HepG2 (cell line): ENCODE data around the gene SLC16A14. TPM values are rescaled to one million over a fixed set of nuclear protein-coding genes. Genes with fewer than 3 reads are reported as not detected.

Experiments used
- ARID5B ChIP-seq: IDR thresholded peaks from 2 replicates; pipeline ENCODE4 v1.4.0; 2020; ENCODE audit warnings: mild to moderate bottlenecking, missing genetic modification reagents
- CC2D1A ChIP-seq: sonication (generic); formaldehyde crosslinking; IDR thresholded peaks from 2 replicates; pipeline ENCODE4 v1.8.1; 2023; ENCODE audit warnings: mild to moderate bottlenecking, missing genetic modification reagents
- CTCF ChIP-seq: sonication (generic); formaldehyde crosslinking; IDR thresholded peaks from 2 replicates; pipeline ENCODE4 v1.5.0; 2020; ENCODE audit warnings: mild to moderate bottlenecking, missing genetic modification reagents, moderate library complexity
- ETS1 ChIP-seq: sonication (generic); formaldehyde crosslinking; IDR thresholded peaks from 2 replicates; pipeline ENCODE4 v1.4.0; 2020; ENCODE audit warnings: missing genetic modification reagents
- GATAD2A ChIP-seq: IDR thresholded peaks from 2 replicates; pipeline ENCODE4 v1.6.1; 2016
- GFI1 ChIP-seq: sonication (generic); formaldehyde crosslinking; IDR thresholded peaks from 2 replicates; pipeline ENCODE4 v1.5.0; 2020; ENCODE audit warnings: missing genetic modification reagents, mild to moderate bottlenecking, borderline replicate concordance
- HIVEP1 ChIP-seq: sonication (generic); formaldehyde crosslinking; IDR thresholded peaks from 2 replicates; pipeline ENCODE4 v1.4.0; 2020; ENCODE audit warnings: mild to moderate bottlenecking, missing genetic modification reagents
- ISL2 ChIP-seq: sonication (generic); formaldehyde crosslinking; IDR thresholded peaks from 2 replicates; pipeline ENCODE4 v1.5.0; 2020; ENCODE audit warnings: missing genetic modification reagents
- KLF16 ChIP-seq, 2 experiments: sonication (generic) in 1 of 2; formaldehyde crosslinking in 1 of 2; IDR thresholded peaks; 2 replicates each; pipeline versions ENCODE4 v1.6.1 to v1.8.0; 2016 to 2023; ENCODE audit warnings: missing genetic modification reagents in 2 of 2, missing compliant biosample characterization in 1 of 2
- MTF1 ChIP-seq: sonication (generic); formaldehyde crosslinking; IDR thresholded peaks from 2 replicates; pipeline ENCODE4 v1.5.0; 2020; ENCODE audit warnings: missing genetic modification reagents
- NFE2L2 ChIP-seq: fragments of 150-350 bp; IDR thresholded peaks from 2 replicates; pipeline ENCODE4 v1.6.1; 2014; ENCODE audit warnings: low read length
- PBX3 ChIP-seq: sonication (generic); formaldehyde crosslinking; IDR thresholded peaks from 2 replicates; pipeline ENCODE4 v1.8.1; 2023; ENCODE audit warnings: missing genetic modification reagents, inconsistent platforms, borderline replicate concordance
- PCBP1 ChIP-seq: fragments of 200-400 bp; formaldehyde crosslinking; IDR thresholded peaks from 2 replicates; pipeline ENCODE4 v1.6.1; 2017; ENCODE audit warnings: mild to moderate bottlenecking, low read depth, low read length, borderline replicate concordance
- SMAD1 ChIP-seq: sonication (generic); formaldehyde crosslinking; IDR thresholded peaks from 2 replicates; pipeline ENCODE4 v1.4.0; 2020; ENCODE audit warnings: missing genetic modification reagents, low read depth, mild to moderate bottlenecking, borderline replicate concordance
- SMAD3 ChIP-seq: sonication (generic); formaldehyde crosslinking; IDR thresholded peaks from 2 replicates; pipeline ENCODE4 v1.4.0; 2020; ENCODE audit warnings: missing genetic modification reagents
- SMC3 ChIP-seq: IDR thresholded peaks from 2 replicates; pipeline ENCODE4 v1.6.1; 2011; ENCODE audit warnings: low read length, improper control_type of control experiment
- STAG1 ChIP-seq: sonication (generic); formaldehyde crosslinking; IDR thresholded peaks from 2 replicates; pipeline ENCODE4 v1.4.0; 2020; ENCODE audit warnings: missing genetic modification reagents
- TAF15 ChIP-seq: fragments of 200-400 bp; formaldehyde crosslinking; IDR thresholded peaks from one replicate; pipeline ENCODE4 v1.6.1; 2018; ENCODE audit warnings: mild to moderate bottlenecking, low read depth, low read length; ENCODE audit not compliant: poor library complexity, severe bottlenecking
- THAP11 ChIP-seq: IDR thresholded peaks from 2 replicates; pipeline ENCODE4 v1.6.1; 2016; ENCODE audit warnings: missing biosample characterization, missing genetic modification reagents
- ZNF18 ChIP-seq: sonication (generic); formaldehyde crosslinking; IDR thresholded peaks from 2 replicates; pipeline ENCODE4 v1.8.0; 2022; ENCODE audit warnings: mild to moderate bottlenecking, missing genetic modification reagents; ENCODE audit not compliant: insufficient replicate concordance
- polyA plus RNA-seq, 8 experiments: library from polyadenylated mRNA; depleted of rRNA in 3 of 8; stranded (reverse) in 7 of 8; unstranded in 1 of 8; fragments of >200 nt; fragmentation: Illumina TruSeq in 4 of 8; extraction: Trizol in 4 of 8; gene quantifications; 2 replicates each; pipeline versions ENCODE4 v1.2.1 to v1.2.3, GENCODE V29; 2011 to 2016; ENCODE audit warnings: low read depth in 4 of 8, missing spikeins in 1 of 8, mixed read lengths in 1 of 8; ENCODE audit not compliant: insufficient read depth in 1 of 8
- total RNA-seq, 5 experiments: library from RNA; depleted of rRNA; stranded (reverse); fragments of >200 nt; fragmentation: Illumina TruSeq; extraction: Trizol; gene quantifications; 2 replicates each; pipeline ENCODE4 v1.2.3, GENCODE V29; 2016; ENCODE audit warnings: low read depth in 1 of 5

The SLC16A14 gene
- total and polyA plus RNA-seq, 2 of the 13 experiments (the other 11 are each of a cell fraction or from before 2014, with no cell fraction given) = 0.05 TPM; not detected in 1

GRCh38 chr2:230007931-230008707, 60.6 kb downstream of the SLC16A14 start (continued):
- TF ChIP-seq CTCF (peak; percentile 90), KLF16 (CRISPR knock-in tag; IDR thresholded peaks at IDR 0.05) (peak in 1 of 2 experiments; percentile 26; a peak in 1 of 4 replicates), ARID5B (CRISPR knock-in tag) (0 out of 2 replicates have a peak, but pooled peaks have one; percentile 17), TAF15 (no peak), CC2D1A (CRISPR knock-in tag) (no peak), MTF1 (CRISPR knock-in tag) (no peak), SMAD1 (CRISPR knock-in tag) (no peak), NFE2L2 (peak; percentile 54), ZNF18 (no peak), PBX3 (CRISPR knock-in tag) (no peak), THAP11 (CRISPR knock-in tag) (0 out of 2 replicates have a peak, but pooled peaks have one; percentile 22), GATAD2A (CRISPR knock-in tag) (0 out of 2 replicates have a peak, but pooled peaks have one; percentile 13), STAG1 (peak; percentile 95), HIVEP1 (CRISPR knock-in tag) (no peak), ETS1 (CRISPR knock-in tag) (no peak), GFI1 (CRISPR knock-in tag) (no peak), PCBP1 (no peak), ISL2 (CRISPR knock-in tag) (no peak), SMAD3 (CRISPR knock-in tag) (0 out of 2 replicates have a peak, but pooled peaks have one; percentile 46), SMC3 (peak; percentile 96)
